K562 (cell line): Measurements from ENCODE around the gene CD300A. TPM values are rescaled to one million over a fixed set of nuclear protein-coding genes. Genes with fewer than 3 reads are reported as not detected.

ENCODE experiments used
- BRCA1 ChIP-seq, 2 experiments: fragments of 450-650 bp in 1 of 2; sonication (generic) in 1 of 2; formaldehyde crosslinking in 1 of 2; IDR thresholded peaks; 2 replicates each; pipeline versions ENCODE4 v1.5.0 to v1.6.1; 2017 to 2020; ENCODE audit warnings: mild to moderate bottlenecking in 1 of 2, missing genetic modification reagents in 1 of 2
- CBFA2T2 ChIP-seq: fragments of 450-650 bp; conservative IDR thresholded peaks from 2 replicates; pipeline ENCODE4 v1.6.1; 2017; ENCODE audit warnings: mild to moderate bottlenecking
- GABPB1 ChIP-seq: sonication (generic); formaldehyde crosslinking; IDR thresholded peaks from 2 replicates; pipeline ENCODE4 v1.8.0; 2022; ENCODE audit warnings: mild to moderate bottlenecking, missing genetic modification reagents
- L3MBTL2 ChIP-seq: fragments of 450-650 bp; IDR thresholded peaks from 2 replicates; pipeline ENCODE4 v1.6.1; 2016; ENCODE audit warnings: mild to moderate bottlenecking, moderate library complexity
- MEF2D ChIP-seq: conservative IDR thresholded peaks from 2 replicates; pipeline ENCODE4 v1.6.1; 2016; ENCODE audit warnings: low read depth, missing genetic modification characterization, missing compliant biosample characterization
- SP1 ChIP-seq: sonication (generic); formaldehyde crosslinking; IDR thresholded peaks from 2 replicates; pipeline ENCODE4 v1.8.1; 2022; ENCODE audit warnings: mild to moderate bottlenecking, missing genetic modification reagents
- ZFX ChIP-seq: sonication (generic); formaldehyde crosslinking; IDR thresholded peaks from 2 replicates; pipeline ENCODE4 v1.8.0; 2022; ENCODE audit warnings: mild to moderate bottlenecking, missing genetic modification reagents, moderate library complexity
- ZNF146 ChIP-seq: IDR thresholded peaks from one replicate; pipeline ENCODE4 v1.6.1; 2018; ENCODE audit warnings: missing compliant biosample characterization; ENCODE audit not compliant: unreplicated experiment
- ZNF57 ChIP-seq: fragments of 450-650 bp; formaldehyde crosslinking; IDR thresholded peaks from 2 replicates; pipeline ENCODE4 v1.4.0; 2020; ENCODE audit warnings: mild to moderate bottlenecking, moderate library complexity
- polyA plus RNA-seq, 8 experiments: library from polyadenylated mRNA; depleted of rRNA in 4 of 8; stranded (reverse) in 5 of 8; unstranded in 3 of 8; fragments of >200 nt; fragmentation: Nextera tagmentation in 2 of 8; fragmentation: Illumina TruSeq in 1 of 8; extraction: Ambion mirVana in 2 of 8; extraction: Trizol in 1 of 8; gene quantifications; 2 replicates each; pipeline versions ENCODE4 v1.2.1 to v1.2.3, GENCODE V29; 2011 to 2014; ENCODE audit warnings: inconsistent platforms in 1 of 8, missing spikeins in 1 of 8
- total RNA-seq, 7 experiments: library from RNA; depleted of rRNA in 6 of 7; stranded (reverse); fragments of >200 nt in 6 of 7; fragmentation: Illumina TruSeq in 2 of 7; extraction: Trizol in 2 of 7; gene quantifications; 2 replicates each; pipeline versions ENCODE4 v1.2.1 to v1.2.3, GENCODE V29; 2011 to 2021; ENCODE audit warnings: low replicate concordance in 1 of 7
- TF ChIP-seq, protein P1 (sequence below): fragments of 450-650 bp; IDR thresholded peaks from 2 replicates; pipeline ENCODE4 v1.6.1; 2018; ENCODE audit not compliant: partially characterized antibody
- TF ChIP-seq, protein P2 (sequence below): fragments of 450-650 bp; IDR thresholded peaks from 2 replicates; pipeline ENCODE4 v1.7.0; 2016; ENCODE audit warnings: borderline replicate concordance
- TF ChIP-seq, protein P3 (sequence below): fragments of 450-650 bp; formaldehyde crosslinking; IDR thresholded peaks from 2 replicates; pipeline ENCODE4 v1.4.0; 2020; ENCODE audit warnings: mild to moderate bottlenecking
- TF ChIP-seq, protein P4 (sequence below): sonication (generic); formaldehyde crosslinking; IDR thresholded peaks from 2 replicates; pipeline ENCODE4 v1.9.0; 2022; ENCODE audit warnings: mild to moderate bottlenecking, missing genetic modification reagents
- TF ChIP-seq, protein P5 (sequence below): fragments of 450-650 bp; formaldehyde crosslinking; IDR thresholded peaks from 2 replicates; pipeline ENCODE4 v1.4.0; 2020; ENCODE audit warnings: mild to moderate bottlenecking, mixed read lengths
- TF ChIP-seq, protein P6 (sequence below), 2 experiments: fragments of 250-450 bp in 1 of 2; fragments of 450-650 bp in 1 of 2; sonication (Bioruptor Pico) in 1 of 2; IDR thresholded peaks; 2 replicates each; pipeline versions ENCODE4 v1.6.1 to v1.8.0; 2016 to 2021; ENCODE audit warnings: mild to moderate bottlenecking in 2 of 2, moderate library complexity in 2 of 2, missing compliant biosample characterization in 1 of 2, missing genetic modification characterization in 1 of 2
- TF ChIP-seq, protein P7 (sequence below): fragments of 250-450 bp; sonication (Bioruptor Pico); IDR thresholded peaks from 2 replicates; pipeline ENCODE4 v1.6.1; 2021; ENCODE audit warnings: mild to moderate bottlenecking

Gene CD300A
- total and polyA plus RNA-seq, 9 of the 15 experiments (the other 6 are each of a cell fraction or from before 2014, with no cell fraction given), result 0.21 to 1.7 (median 0.41) TPM; not detected in 1

DNA sequence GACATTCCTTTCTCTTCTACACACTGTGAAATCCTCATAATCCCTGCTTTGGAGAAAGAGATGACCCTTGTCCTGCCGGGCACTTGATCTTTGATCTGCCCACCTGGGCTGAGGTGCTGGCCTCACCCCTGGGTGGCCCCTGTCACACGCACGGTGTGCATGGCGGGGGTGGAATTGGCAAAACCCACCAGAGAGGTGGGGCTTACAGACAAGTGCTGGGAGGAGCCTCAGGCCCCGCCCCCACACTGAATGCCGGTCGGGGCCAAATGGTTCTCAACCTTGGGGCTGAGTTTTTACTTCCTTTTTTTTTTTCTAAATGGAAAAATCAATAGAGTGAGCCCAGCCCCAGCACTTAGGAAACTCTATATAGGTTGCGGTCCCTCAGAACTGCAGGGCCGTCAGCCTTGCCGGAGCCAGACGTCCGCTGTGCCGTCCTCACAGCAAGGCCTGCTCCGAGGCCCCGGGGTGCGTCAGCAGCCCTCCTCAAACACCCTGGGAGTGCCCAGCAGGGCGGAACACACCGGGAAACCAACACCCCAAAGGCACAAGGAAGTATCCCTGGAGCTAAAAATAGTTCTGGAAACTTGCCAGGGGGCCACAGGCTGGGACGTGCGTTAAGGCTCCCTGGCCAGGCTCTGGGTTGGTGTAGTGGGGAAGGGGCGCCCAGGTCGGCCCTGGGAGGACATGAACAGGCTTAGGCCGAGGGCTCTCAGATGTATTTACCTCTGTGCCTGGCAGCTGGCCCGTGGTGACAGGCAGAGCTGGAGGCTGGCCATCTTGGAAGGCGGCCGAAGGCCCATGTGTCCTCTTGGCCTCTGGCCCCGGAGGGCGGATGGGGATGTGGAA, 23.5 kb upstream of the CD300A start (continued):
- TF ChIP-seq BRCA1 (IDR thresholded peaks at IDR 0.05) (no peak), BRCA1 (CRISPR knock-in tag; IDR thresholded peaks at IDR 0.05) (no peak), SP1 (CRISPR knock-in tag) (no peak), ZNF57 (no peak; the same call in 1 of the 2 replicates), CBFA2T2 (no peak), ZNF146 (no peak), L3MBTL2 (0 out of 2 replicates have a peak, but pooled peaks have one; percentile 35), MEF2D (tag) (peak; percentile 85), GABPB1 (peak; percentile 78; the same call in 1 of the 2 replicates), ZFX (CRISPR knock-in tag) (peak; percentile 92)
- TF ChIP-seq, protein P1, sequence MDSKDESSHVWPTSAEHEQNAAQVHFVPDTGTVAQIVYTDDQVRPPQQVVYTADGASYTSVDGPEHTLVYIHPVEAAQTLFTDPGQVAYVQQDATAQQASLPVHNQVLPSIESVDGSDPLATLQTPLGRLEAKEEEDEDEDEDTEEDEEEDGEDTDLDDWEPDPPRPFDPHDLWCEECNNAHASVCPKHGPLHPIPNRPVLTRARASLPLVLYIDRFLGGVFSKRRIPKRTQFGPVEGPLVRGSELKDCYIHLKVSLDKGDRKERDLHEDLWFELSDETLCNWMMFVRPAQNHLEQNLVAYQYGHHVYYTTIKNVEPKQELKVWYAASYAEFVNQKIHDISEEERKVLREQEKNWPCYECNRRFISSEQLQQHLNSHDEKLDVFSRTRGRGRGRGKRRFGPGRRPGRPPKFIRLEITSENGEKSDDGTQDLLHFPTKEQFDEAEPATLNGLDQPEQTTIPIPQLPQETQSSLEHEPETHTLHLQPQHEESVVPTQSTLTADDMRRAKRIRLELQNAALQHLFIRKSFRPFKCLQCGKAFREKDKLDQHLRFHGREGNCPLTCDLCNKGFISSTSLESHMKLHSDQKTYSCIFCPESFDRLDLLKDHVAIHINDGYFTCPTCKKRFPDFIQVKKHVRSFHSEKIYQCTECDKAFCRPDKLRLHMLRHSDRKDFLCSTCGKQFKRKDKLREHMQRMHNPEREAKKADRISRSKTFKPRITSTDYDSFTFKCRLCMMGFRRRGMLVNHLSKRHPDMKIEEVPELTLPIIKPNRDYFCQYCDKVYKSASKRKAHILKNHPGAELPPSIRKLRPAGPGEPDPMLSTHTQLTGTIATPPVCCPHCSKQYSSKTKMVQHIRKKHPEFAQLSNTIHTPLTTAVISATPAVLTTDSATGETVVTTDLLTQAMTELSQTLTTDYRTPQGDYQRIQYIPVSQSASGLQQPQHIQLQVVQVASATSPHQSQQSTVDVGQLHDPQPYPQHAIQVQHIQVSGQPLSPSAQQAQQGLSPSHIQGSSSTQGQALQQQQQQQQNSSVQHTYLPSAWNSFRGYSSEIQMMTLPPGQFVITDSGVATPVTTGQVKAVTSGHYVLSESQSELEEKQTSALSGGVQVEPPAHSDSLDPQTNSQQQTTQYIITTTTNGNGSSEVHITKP, result peak; percentile 8
- TF ChIP-seq, protein P2, sequence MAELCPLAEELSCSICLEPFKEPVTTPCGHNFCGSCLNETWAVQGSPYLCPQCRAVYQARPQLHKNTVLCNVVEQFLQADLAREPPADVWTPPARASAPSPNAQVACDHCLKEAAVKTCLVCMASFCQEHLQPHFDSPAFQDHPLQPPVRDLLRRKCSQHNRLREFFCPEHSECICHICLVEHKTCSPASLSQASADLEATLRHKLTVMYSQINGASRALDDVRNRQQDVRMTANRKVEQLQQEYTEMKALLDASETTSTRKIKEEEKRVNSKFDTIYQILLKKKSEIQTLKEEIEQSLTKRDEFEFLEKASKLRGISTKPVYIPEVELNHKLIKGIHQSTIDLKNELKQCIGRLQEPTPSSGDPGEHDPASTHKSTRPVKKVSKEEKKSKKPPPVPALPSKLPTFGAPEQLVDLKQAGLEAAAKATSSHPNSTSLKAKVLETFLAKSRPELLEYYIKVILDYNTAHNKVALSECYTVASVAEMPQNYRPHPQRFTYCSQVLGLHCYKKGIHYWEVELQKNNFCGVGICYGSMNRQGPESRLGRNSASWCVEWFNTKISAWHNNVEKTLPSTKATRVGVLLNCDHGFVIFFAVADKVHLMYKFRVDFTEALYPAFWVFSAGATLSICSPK, result no peak
- TF ChIP-seq, protein P3, sequence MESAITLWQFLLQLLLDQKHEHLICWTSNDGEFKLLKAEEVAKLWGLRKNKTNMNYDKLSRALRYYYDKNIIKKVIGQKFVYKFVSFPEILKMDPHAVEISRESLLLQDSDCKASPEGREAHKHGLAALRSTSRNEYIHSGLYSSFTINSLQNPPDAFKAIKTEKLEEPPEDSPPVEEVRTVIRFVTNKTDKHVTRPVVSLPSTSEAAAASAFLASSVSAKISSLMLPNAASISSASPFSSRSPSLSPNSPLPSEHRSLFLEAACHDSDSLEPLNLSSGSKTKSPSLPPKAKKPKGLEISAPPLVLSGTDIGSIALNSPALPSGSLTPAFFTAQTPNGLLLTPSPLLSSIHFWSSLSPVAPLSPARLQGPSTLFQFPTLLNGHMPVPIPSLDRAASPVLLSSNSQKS, result no peak
- TF ChIP-seq, protein P4, sequence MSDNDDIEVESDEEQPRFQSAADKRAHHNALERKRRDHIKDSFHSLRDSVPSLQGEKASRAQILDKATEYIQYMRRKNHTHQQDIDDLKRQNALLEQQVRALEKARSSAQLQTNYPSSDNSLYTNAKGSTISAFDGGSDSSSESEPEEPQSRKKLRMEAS (CRISPR knock-in tag), result peak; percentile 28; the same call in 1 of the 2 replicates
- TF ChIP-seq, protein P5, sequence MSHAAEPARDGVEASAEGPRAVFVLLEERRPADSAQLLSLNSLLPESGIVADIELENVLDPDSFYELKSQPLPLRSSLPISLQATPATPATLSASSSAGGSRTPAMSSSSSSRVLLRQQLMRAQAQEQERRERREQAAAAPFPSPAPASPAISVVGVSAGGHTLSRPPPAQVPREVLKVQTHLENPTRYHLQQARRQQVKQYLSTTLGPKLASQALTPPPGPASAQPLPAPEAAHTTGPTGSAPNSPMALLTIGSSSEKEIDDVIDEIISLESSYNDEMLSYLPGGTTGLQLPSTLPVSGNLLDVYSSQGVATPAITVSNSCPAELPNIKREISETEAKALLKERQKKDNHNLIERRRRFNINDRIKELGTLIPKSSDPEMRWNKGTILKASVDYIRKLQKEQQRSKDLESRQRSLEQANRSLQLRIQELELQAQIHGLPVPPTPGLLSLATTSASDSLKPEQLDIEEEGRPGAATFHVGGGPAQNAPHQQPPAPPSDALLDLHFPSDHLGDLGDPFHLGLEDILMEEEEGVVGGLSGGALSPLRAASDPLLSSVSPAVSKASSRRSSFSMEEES, result no peak
- TF ChIP-seq, protein P6, sequence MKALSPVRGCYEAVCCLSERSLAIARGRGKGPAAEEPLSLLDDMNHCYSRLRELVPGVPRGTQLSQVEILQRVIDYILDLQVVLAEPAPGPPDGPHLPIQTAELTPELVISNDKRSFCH (CRISPR knock-in tag; IDR thresholded peaks at IDR 0.05), result no peak
- TF ChIP-seq, protein P6 (tag; IDR thresholded peaks at IDR 0.05), result peak; percentile 42; the same call in 1 of the 2 replicates
- TF ChIP-seq, protein P7, sequence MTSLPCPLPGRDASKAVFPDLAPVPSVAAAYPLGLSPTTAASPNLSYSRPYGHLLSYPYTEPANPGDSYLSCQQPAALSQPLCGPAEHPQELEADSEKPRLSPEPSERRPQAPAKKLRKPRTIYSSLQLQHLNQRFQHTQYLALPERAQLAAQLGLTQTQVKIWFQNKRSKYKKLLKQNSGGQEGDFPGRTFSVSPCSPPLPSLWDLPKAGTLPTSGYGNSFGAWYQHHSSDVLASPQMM (CRISPR knock-in tag), result no peak
